Natural killer cell treated with Interleukin-12 subunit alpha and Interleukin-12 subunit beta and Interleukin-15 and Interleukin-18, amount 100 ng/mL, for 72 hours (primary cell): ENCODE results near the gene SPATA45. TPM values are rescaled to one million over a fixed set of nuclear protein-coding genes. Genes with fewer than 3 reads are reported as not detected.
"Not testable (repeated sequence)": the region's sequence is repeated elsewhere in the genome, so short reads cannot be mapped to it uniquely, and the experiment has no call there.

Source experiments
- ATAC-seq, 2 donors: fragments of 150-1000 bp; cut with Tn5 transposase in 1 of 2; sonication (Bioruptor Pico), chemical (Tn5 transposase) in 1 of 2; 2 replicates each; pipeline ENCODE4 v1.10.0; 2021
- DNase-seq: peaks from one replicate; pipeline ENCODE4 v3.0.0; 2022; ENCODE audit warnings: low spot score
- H3K27ac Mint-ChIP-seq, 2 donors: 1 replicate in 1 of 2; 2 replicates in 1 of 2; pipeline ENCODE4 v1.8.0; 2022; ENCODE audit warnings: mixed read lengths in 2 of 2, mild to moderate bottlenecking in 1 of 2, moderate library complexity in 1 of 2
- H3K27me3 Mint-ChIP-seq, 2 donors: 1 replicate in 1 of 2; 2 replicates in 1 of 2; pipeline ENCODE4 v1.8.0; 2022; ENCODE audit warnings: mixed read lengths in 2 of 2
- H3K36me3 Mint-ChIP-seq: one replicate; pipeline ENCODE4 v1.8.0; 2022; ENCODE audit warnings: mixed read lengths
- H3K4me1 Mint-ChIP-seq, 2 donors: 1 replicate in 1 of 2; 2 replicates in 1 of 2; pipeline ENCODE4 v1.8.0; 2022; ENCODE audit warnings: low read depth in 2 of 2, mixed read lengths in 2 of 2, mild to moderate bottlenecking in 1 of 2
- H3K4me3 Mint-ChIP-seq: one replicate; pipeline ENCODE4 v1.8.0; 2022; ENCODE audit warnings: mixed read lengths
- H3K9me3 Mint-ChIP-seq: 2 replicates; pipeline ENCODE4 v1.8.0; 2022; ENCODE audit warnings: mixed read lengths
- total RNA-seq, 2 donors: library from RNA; stranded (reverse); gene quantifications; one replicate each; pipeline ENCODE4 v1.2.3, GENCODE V29; 2022

SPATA45 gene
- under 1 TPM in 1 of 2 donors, not detected in 1; 0.86 TPM for total RNA-seq

DNA sequence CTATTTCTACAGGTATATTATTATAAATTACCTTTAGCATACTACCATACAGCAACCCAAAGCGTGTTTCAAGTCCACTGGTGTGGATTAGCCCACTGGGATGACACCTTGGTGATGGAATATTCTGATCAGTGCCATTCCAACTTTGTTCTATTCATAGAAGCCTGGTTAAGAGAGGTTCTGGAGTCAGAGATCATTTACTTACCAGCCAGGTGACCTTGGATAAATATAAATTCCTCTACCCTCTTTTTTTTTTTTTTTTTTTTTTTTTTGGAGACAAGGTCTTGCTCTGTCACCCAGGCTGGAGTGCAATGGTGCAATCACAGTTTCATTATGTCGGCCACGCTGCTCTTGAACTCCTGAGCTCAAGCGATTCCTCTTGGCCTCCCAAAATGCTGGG, at the start of gene SPATA45:
TSS of gene SPATA45 (minus strand) at position 101 of the 400 bp plus-strand sequence. CDS start 11,500 bp downstream, outside the sequence.
- no peaks in the 10 kb centered on the region for H3K9me3 Mint-ChIP-seq
- ATAC-seq: no peak

GRCh38 chr1:212892108-212892507, 44.7 kb upstream of the SPATA45 start:
- Mint-ChIP-seq H3K36me3 (peaks cover 24% of the 10 kb centered on the region), H3K4me3 (no peak overlapping the region), H3K27me3 (no peaks in the 10 kb centered on the region), H3K9me3 (no peaks in the 10 kb centered on the region), H3K4me1 (no peaks in the 10 kb centered on the region), H3K27ac (no peak overlapping the region)
- ATAC-seq (no peak), DNase-seq (no peak)

More for the DNA sequence above, at the start of gene SPATA45:
- Mint-ChIP-seq H3K36me3 (no peaks in the 10 kb centered on the region), H3K27me3 (no peaks in the 10 kb centered on the region), H3K4me3 (no peak within 1 kb of the TSS), H3K4me1 (no peaks in the 10 kb centered on the region), H3K27ac (no peak within 1 kb of the TSS)
- no peak for DNase-seq

- no peaks in the 10 kb centered on the region for H3K27me3 Mint-ChIP-seq
- DNase-seq (no peak), ATAC-seq (no peak)
- H3K4me1 Mint-ChIP-seq: no peaks in the 10 kb centered on the region
- H3K9me3 Mint-ChIP-seq: no peaks in the 10 kb centered on the region
- no peak overlapping the region for H3K27ac Mint-ChIP-seq
- H3K4me3 Mint-ChIP-seq: no peak overlapping the region
- H3K36me3 Mint-ChIP-seq: peaks cover under 1% of the 10 kb centered on the region
Measured at GRCh38 chr1:212884592-212884991, 37.1 kb upstream of the SPATA45 start.

- Mint-ChIP-seq H3K9me3 (no peaks in the 10 kb centered on the region), H3K4me3 (no peak overlapping the region), H3K4me1 (peaks cover 0 to 3% of the 10 kb centered on the region in 2 donors), H3K36me3 (peaks cover 19% of the 10 kb centered on the region), H3K27me3 (no peaks in the 10 kb centered on the region), H3K27ac (no peak overlapping the region)
- no peak for ATAC-seq
- no peak for DNase-seq
Measured at GRCh38 chr1:212879947-212880690, 32.7 kb upstream of the SPATA45 start.

DNA sequence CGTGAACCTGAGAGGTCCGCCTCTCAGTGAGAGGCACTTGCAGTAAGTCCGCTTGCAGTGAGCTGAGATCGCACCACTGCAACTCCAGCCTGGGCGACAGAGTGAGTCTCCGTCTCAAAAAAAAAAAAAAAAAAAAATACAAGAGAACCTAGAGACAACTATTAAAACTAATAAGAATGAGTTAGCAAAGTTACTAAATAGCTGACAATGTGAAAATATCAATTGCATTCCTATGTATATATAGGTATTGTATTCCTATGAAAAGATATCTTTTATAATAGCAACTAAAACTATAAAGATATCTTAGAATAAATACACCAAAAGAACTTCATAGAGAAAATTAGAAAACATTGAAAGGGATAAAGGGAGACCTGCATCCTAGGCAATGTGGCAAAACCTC, 31.0 kb upstream of the SPATA45 start:
- H3K36me3 Mint-ChIP-seq: peaks cover 30% of the 10 kb centered on the region
- ATAC-seq: no peak
- no peak overlapping the region for H3K27ac Mint-ChIP-seq

DNA sequence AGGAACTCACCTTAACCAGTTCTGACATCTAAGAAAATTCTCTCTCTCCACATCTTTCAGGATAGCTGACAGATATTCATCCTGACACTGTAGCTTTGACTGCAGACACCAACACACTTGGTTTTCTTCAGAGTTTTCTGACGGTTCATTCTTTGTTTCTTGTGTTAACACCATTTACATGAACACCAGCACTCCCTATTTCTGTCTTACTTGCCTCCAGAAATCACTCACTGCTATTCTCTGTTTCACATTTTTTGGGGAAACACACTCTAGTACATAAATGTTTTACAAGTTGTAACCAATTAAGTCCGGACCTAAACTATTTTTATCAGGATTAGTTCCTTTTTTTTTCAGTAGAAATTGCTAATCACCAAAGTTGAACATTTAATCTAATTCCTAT, 26.1 kb upstream of the SPATA45 start:
- H3K27ac Mint-ChIP-seq: no peak overlapping the region

More for the DNA sequence above, 31.0 kb upstream of the SPATA45 start:
- no peak for DNase-seq
- Mint-ChIP-seq H3K4me1 (peaks cover 0 to 3% of the 10 kb centered on the region in 2 donors), H3K9me3 (no peaks in the 10 kb centered on the region), H3K27me3 (no peaks in the 10 kb centered on the region), H3K4me3 (no peak overlapping the region)

DNA sequence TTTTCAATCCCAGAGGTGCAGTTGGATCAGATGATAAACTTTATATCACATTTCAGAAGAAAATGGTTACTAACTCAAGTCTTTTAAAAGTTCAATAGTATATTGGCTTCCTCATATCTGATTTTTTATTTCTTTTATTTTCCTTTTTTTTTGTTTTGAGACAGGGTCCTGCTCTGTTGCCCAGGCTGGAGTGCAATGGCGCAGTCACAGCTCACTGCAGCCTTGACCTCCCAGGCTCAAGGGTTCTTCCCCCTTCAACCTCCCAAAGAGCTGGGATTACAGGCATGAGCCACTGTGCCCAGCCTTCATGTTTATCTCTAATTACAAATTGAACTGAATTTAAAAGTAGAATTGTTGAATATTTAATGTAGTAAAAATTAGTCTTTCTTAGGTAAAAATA, 24.5 kb upstream of the SPATA45 start:
- H3K9me3 Mint-ChIP-seq: no peaks in the 10 kb centered on the region
- no peak for ATAC-seq
- no peak overlapping the region for H3K27ac Mint-ChIP-seq
- no peak for DNase-seq
- peaks cover 26% of the 10 kb centered on the region for H3K36me3 Mint-ChIP-seq
- H3K4me1 Mint-ChIP-seq: peaks cover 0 to 3% of the 10 kb centered on the region in 2 donors
- H3K27me3 Mint-ChIP-seq: no peaks in the 10 kb centered on the region
- no peak overlapping the region for H3K4me3 Mint-ChIP-seq

More for the DNA sequence above, 26.1 kb upstream of the SPATA45 start:
- Mint-ChIP-seq H3K36me3 (peaks cover 31% of the 10 kb centered on the region), H3K9me3 (no peaks in the 10 kb centered on the region), H3K4me3 (no peak overlapping the region), H3K4me1 (peaks cover 0 to 3% of the 10 kb centered on the region in 2 donors), H3K27me3 (no peaks in the 10 kb centered on the region)
- ATAC-seq (no peak), DNase-seq (no peak)

DNA sequence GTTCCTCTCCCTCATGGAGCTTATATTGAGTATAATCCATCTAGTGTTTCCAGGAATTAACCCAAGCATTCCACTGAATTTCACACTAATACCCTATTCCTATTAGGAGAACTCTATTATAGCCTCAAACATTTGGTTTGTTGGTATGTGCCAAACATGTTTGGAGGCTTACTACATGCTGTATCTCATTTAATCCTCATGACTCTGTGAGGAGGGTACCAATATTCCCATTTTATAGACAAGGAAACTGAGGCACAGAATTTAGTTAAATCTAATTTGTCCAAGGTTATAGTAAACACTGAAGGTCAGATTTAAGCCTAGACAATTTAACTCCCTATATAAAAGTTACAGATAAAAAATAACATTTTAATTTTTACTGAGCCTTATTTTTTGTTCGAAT, 19.7 kb upstream of the SPATA45 start:
- H3K36me3 Mint-ChIP-seq: no peaks in the 10 kb centered on the region

GRCh38 chr1:212864201-212864600, 16.8 kb upstream of the SPATA45 start:
- Mint-ChIP-seq H3K27ac (no peak overlapping the region), H3K4me3 (no peak overlapping the region), H3K27me3 (no peaks in the 10 kb centered on the region), H3K36me3 (no peaks in the 10 kb centered on the region), H3K9me3 (no peaks in the 10 kb centered on the region), H3K4me1 (peaks cover 8 to 10% of the 10 kb centered on the region in 2 donors)
- no peak for DNase-seq
- no peak for ATAC-seq

More for the DNA sequence above, 19.7 kb upstream of the SPATA45 start:
- ATAC-seq: no peak
- Mint-ChIP-seq H3K4me3 (no peak overlapping the region), H3K9me3 (no peaks in the 10 kb centered on the region), H3K27ac (no peak overlapping the region), H3K4me1 (peaks cover 8% of the 10 kb centered on the region in 2 donors), H3K27me3 (no peaks in the 10 kb centered on the region)
- DNase-seq: no peak

DNA sequence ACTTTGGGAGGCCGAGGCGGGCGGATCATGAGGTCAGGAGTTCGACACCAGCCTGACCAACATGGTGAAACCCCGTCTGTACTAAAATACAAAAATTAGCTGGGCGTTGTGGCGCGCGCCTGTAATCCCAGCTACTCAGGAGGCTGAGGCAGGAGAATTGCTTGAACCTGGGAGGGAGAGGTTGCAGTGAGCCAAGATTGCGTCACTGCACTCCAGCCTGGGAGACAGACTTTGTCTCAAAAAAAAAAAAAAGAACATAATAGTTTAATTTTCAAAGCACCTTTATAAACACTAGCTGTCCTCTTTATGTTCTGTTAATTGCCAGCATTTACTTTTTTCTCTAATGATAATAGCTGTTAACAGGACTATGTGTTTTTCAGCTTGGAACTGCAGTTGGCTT, 15.9 kb upstream of the SPATA45 start:
- not testable (repeated sequence) for DNase-seq, H3K36me3 Mint-ChIP-seq, H3K27ac Mint-ChIP-seq, H3K9me3 Mint-ChIP-seq, H3K27me3 Mint-ChIP-seq, H3K4me3 Mint-ChIP-seq, ATAC-seq
- peaks cover 14 to 16% of the 10 kb centered on the region in 2 donors for H3K4me1 Mint-ChIP-seq

- peaks cover 16 to 21% of the 10 kb centered on the region in 2 donors for H3K4me1 Mint-ChIP-seq
- no peaks in the 10 kb centered on the region for H3K27me3 Mint-ChIP-seq
- H3K9me3 Mint-ChIP-seq: no peaks in the 10 kb centered on the region
- ATAC-seq (no peak), DNase-seq (no peak)
- no peaks in the 10 kb centered on the region for H3K36me3 Mint-ChIP-seq
- H3K27ac Mint-ChIP-seq: no peak overlapping the region
- H3K4me3 Mint-ChIP-seq: no peak overlapping the region
Measured at GRCh38 chr1:212862111-212862690, 14.8 kb upstream of the SPATA45 start.

GRCh38 chr1:212860713-212861581, 13.5 kb upstream of the SPATA45 start:
- peaks cover 16 to 21% of the 10 kb centered on the region in 2 donors for H3K4me1 Mint-ChIP-seq
- no peak overlapping the region for H3K4me3 Mint-ChIP-seq
- H3K27ac Mint-ChIP-seq: no peak overlapping the region
- no peaks in the 10 kb centered on the region for H3K27me3 Mint-ChIP-seq
- ATAC-seq (no peak), DNase-seq (no peak)
- no peaks in the 10 kb centered on the region for H3K9me3 Mint-ChIP-seq
- H3K36me3 Mint-ChIP-seq: no peaks in the 10 kb centered on the region

DNA sequence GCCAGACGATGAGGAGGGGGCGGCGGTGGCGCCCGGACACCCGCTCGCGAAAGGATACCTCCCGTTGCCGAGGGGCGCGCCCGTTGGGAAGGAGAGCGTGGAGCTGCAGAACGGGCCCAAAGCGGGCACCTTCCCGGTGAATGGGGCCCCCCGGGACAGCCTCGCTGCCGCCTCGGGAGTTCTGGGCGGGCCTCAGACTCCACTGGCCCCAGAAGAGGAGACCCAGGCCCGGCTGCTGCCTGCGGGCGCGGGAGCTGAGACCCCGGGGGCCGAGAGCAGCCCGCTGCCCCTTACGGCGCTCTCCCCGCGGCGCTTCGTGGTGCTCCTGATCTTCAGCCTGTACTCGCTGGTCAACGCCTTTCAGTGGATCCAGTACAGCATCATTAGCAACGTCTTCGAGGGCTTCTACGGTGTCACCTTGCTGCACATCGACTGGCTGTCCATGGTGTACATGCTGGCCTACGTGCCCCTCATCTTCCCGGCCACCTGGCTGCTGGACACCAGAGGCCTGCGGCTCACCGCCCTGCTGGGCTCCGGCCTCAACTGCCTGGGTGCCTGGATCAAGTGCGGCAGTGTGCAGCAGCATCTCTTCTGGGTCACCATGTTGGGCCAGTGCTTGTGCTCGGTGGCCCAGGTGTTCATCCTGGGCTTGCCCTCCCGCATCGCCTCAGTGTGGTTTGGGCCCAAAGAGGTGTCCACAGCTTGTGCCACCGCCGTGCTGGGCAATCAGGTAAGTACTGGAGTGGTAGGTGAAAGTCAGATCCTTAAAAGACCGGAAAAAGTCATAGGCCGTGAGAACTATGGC, 11.2 kb upstream of the SPATA45 start:
- no peaks in the 10 kb centered on the region for H3K27me3 Mint-ChIP-seq
- peak; percentile 66 for DNase-seq
- H3K27ac Mint-ChIP-seq: peak overlapping the region; percentile 89 to 90
- H3K4me3 Mint-ChIP-seq: no peak overlapping the region
- no peaks in the 10 kb centered on the region for H3K9me3 Mint-ChIP-seq
- H3K4me1 Mint-ChIP-seq: peaks cover 13 to 17% of the 10 kb centered on the region in 2 donors
- ATAC-seq: peak; percentile 1 to 39
- peaks cover 3% of the 10 kb centered on the region for H3K36me3 Mint-ChIP-seq
